AG20443 (cell line): ENCODE results near the gene PHYHIPL.
A peak's percentile ranks its signal among the peaks of the same experiment; 100 is the strongest.

ENCODE experiments used
- DNase-seq: peaks from one replicate; pipeline ENCODE4 v3.0.0; 2012; ENCODE audit warnings: low spot score, mixed read lengths

Gene PHYHIPL

GRCh38 chr10:59257224-59257623 is 80.8 kb downstream of the PHYHIPL start:
- no peak for DNase-seq

GRCh38 chr10:59258890-59259289 is 82.4 kb downstream of the PHYHIPL start:
- DNase-seq: no peak

GRCh38 chr10:59265141-59265540 is 88.7 kb downstream of the PHYHIPL start:
- peak; percentile 13 for DNase-seq

GRCh38 chr10:59266321-59266720 is 89.9 kb downstream of the PHYHIPL start:
- no peak for DNase-seq

GRCh38 chr10:59268460-59268859 is 92.0 kb downstream of the PHYHIPL start:
- no peak for DNase-seq

GRCh38 chr10:59269651-59270050 is 93.2 kb downstream of the PHYHIPL start:
- DNase-seq: no peak

GRCh38 chr10:59270492-59270891 is 94.0 kb downstream of the PHYHIPL start:
- no peak for DNase-seq

GRCh38 chr10:59271160-59271559 is 94.7 kb downstream of the PHYHIPL start:
- DNase-seq: no peak

- DNase-seq: no peak
Observed at GRCh38 chr10:59272061-59272460, 95.6 kb downstream of the PHYHIPL start.

GRCh38 chr10:59273445-59273844 is 97.0 kb downstream of the PHYHIPL start:
- DNase-seq: no peak

GRCh38 chr10:59276133-59276532 is 99.7 kb downstream of the PHYHIPL start:
- DNase-seq: no peak

- no peak for DNase-seq
Observed at GRCh38 chr10:59276919-59277318, 100.5 kb downstream of the PHYHIPL start.

- DNase-seq: no peak
Observed at GRCh38 chr10:59279476-59279875, 103.0 kb downstream of the PHYHIPL start.

- DNase-seq: no peak
Observed at GRCh38 chr10:59279991-59280505, 103.6 kb downstream of the PHYHIPL start.

- DNase-seq: no peak
Observed at GRCh38 chr10:59281861-59282260, 105.4 kb downstream of the PHYHIPL start.

GRCh38 chr10:59283456-59284091 is 107.1 kb downstream of the PHYHIPL start:
- DNase-seq: no peak

- DNase-seq: no peak
Observed at GRCh38 chr10:59284118-59284975, 107.9 kb downstream of the PHYHIPL start.

- DNase-seq: no peak
Observed at GRCh38 chr10:59285073-59285472, 108.6 kb downstream of the PHYHIPL start.

GRCh38 chr10:59285848-59286247 is 109.4 kb downstream of the PHYHIPL start:
- DNase-seq: no peak

- DNase-seq: no peak
Observed at GRCh38 chr10:59287587-59288255, 111.3 kb downstream of the PHYHIPL start.

GRCh38 chr10:59289853-59290252 is 113.4 kb downstream of the PHYHIPL start:
- DNase-seq: no peak

- DNase-seq: no peak
Observed at GRCh38 chr10:59290448-59290847, 114.0 kb downstream of the PHYHIPL start.
